Globus pallidus (tissue), 1 donor: ENCODE measurements around the gene PCDHGA5.
A peak's percentile ranks its signal among the peaks of the same experiment; 100 is the strongest.
"Not testable (repeated sequence)": the region's sequence is repeated elsewhere in the genome, so short reads cannot be mapped to it uniquely, and the experiment has no call there.

ENCODE experiments used
- DNase-seq: peaks from one replicate; pipeline ENCODE4 v3.0.0-alpha.2; 2015; ENCODE audit warnings: low spot score

Gene PCDHGA5

DNA sequence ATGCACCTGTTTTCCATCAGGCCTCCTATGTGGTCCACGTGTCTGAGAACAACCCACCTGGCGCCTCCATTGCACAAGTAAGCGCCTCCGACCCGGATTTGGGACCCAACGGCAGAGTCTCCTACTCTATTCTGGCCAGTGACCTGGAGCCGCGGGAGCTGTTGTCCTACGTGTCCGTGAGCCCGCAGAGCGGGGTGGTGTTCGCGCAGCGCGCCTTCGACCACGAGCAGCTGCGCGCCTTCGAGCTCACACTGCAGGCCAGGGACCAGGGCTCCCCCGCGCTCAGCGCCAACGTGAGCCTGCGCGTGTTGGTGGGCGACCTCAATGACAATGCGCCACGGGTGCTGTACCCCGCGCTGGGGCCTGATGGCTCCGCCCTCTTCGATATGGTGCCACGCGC is 12.4 kb upstream of the PCDHGA5 start:
- no peak for DNase-seq

DNA sequence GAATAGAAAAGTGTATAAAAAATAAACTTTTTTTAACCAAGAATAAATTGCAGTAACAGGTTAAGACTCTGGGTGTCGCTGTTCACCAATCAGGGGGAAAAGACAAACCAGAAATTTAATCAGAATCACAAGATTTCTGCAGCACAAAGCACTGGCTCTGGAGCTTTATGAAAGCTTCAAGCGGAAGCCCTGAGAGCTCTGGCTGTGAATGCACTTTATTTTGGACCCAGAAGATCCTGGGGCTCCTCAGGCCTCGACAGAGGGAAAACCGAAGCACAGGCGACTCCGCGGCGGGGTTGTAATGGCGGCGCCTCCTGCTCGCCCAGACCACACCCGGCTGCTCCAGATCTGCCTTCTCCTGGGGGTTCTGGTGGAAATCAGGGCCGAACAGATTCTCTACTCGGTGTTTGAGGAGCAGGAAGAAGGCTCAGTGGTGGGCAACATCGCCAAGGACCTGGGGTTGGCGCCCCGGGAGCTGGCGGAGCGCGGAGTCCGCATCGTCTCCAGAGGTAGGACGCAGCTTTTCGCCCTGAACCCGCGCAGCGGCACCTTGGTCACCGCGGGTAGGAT is 9.0 kb upstream of the PCDHGA5 start, which contains the start of gene PCDHGA4:
Gene PCDHGA4, plus strand, starts transcription at position 122 of the 570 bp plus-strand sequence. Its CDS starts 87 bp downstream, at position 209.
- no peak for DNase-seq

DNA sequence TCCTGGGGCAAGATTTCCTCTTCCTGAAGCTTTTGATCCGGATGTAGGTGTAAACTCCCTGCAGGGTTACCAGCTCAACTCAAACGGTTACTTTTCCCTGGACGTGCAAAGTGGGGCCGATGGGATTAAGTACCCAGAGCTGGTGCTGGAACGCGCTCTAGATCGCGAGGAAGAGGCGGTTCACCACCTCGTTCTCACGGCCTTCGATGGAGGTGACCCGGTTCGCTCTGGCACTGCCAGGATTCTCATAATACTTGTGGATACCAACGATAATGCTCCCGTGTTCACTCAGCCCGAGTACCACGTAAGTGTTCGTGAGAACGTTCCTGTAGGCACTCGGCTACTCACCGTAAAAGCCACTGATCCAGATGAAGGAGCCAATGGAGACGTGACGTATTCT is 8.3 kb upstream of the PCDHGA5 start:
- DNase-seq = no peak

DNA sequence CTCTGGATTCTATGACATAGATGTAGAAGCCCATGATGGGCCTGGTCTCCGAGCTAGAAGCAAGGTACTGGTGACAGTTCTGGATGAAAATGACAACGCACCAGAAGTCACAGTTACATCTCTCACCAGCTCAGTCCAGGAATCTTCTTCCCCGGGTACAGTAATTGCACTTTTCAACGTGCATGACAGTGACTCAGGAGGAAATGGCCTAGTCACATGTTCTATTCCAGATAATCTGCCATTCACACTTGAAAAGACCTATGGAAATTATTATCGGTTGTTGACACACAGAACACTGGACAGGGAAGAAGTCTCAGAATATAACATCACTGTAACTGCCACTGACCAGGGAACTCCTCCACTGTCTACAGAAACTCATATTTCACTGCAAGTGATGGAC is 7.8 kb upstream of the PCDHGA5 start:
- no peak for DNase-seq

DNA sequence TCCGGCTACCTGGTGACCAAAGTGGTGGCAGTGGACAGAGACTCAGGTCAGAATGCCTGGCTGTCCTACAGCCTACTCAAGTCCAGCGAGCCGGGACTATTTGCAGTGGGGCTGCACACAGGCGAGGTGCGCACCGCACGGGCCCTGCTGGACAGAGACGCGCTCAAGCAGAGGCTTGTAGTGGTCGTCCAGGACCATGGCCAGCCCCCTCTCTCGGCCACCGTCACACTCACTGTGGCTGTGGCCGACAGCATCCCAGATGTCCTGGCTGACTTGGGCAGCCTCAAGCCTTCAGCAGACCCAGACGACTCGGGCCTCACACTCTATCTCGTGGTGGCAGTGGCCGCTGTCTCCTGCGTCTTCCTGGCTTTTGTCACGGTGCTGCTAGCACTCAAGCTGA is 7.0 kb upstream of the PCDHGA5 start:
- no peak for DNase-seq

DNA sequence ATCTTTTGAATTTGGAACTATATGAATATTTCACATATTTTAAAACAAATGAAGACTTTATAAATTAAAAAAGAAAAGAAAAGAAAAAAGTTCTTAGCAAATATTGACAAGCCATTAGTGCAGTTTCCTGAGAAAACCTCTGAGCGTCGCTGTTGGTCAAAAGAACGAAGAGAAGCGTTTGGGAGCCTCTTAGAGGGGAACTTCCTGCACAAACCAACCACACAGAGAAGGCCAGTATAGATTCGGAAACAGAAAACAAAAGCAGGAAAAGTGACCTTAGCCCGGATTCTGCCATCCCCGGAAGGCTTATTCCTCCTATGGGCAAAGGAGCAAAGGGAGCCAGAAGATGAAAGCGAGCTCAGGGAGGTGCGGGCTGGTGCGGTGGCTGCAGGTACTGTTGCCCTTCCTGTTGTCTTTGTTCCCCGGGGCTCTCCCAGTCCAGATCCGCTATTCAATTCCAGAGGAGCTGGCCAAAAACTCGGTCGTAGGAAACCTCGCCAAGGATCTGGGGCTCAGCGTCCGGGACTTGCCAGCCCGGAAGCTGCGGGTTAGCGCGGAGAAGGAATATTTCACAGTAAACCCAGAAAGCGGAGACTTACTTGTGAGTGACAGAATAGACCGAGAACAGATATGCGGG is 4.1 kb upstream of the PCDHGA5 start, which contains the start of gene PCDHGB2:
Gene PCDHGB2, plus strand, starts transcription at position 205 of the 637 bp plus-strand sequence. Its CDS starts 142 bp downstream, at position 347.
- DNase-seq = peak; percentile 35

DNA sequence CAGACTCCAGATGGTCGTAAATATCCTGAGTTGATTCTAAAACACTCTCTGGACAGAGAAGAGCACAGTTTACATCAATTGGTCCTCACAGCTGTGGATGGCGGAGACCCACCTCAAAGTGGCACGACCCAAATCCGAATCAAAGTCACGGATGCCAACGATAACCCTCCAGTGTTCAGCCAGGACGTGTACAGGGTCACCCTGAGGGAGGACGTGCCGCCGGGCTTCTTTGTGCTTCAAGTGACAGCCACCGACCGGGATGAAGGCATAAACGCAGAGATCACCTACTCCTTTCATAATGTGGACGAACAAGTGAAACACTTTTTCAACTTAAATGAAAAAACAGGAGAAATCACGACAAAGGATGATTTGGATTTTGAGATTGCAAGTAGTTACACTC is 3.3 kb upstream of the PCDHGA5 start:
- DNase-seq = no peak

DNA sequence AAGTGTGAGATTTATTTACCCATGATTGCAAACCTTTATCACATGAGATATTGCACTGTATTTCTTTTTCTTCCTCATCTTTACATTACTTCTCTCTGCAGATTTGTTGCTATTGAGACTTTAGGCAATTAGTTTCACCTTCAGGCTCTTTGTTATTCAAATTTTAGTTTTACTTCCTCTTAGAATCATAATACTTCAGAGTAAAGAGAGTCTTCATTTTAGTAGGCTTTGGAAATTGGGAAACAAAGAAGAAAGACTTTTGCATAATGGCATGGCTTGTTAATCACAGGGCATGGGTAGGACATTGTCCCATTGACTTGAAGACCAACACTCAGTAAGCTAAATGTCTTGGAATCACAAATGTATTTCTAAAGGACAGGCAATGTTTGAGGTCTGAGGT is 1.2 kb upstream of the PCDHGA5 start:
- DNase-seq = no peak

DNA sequence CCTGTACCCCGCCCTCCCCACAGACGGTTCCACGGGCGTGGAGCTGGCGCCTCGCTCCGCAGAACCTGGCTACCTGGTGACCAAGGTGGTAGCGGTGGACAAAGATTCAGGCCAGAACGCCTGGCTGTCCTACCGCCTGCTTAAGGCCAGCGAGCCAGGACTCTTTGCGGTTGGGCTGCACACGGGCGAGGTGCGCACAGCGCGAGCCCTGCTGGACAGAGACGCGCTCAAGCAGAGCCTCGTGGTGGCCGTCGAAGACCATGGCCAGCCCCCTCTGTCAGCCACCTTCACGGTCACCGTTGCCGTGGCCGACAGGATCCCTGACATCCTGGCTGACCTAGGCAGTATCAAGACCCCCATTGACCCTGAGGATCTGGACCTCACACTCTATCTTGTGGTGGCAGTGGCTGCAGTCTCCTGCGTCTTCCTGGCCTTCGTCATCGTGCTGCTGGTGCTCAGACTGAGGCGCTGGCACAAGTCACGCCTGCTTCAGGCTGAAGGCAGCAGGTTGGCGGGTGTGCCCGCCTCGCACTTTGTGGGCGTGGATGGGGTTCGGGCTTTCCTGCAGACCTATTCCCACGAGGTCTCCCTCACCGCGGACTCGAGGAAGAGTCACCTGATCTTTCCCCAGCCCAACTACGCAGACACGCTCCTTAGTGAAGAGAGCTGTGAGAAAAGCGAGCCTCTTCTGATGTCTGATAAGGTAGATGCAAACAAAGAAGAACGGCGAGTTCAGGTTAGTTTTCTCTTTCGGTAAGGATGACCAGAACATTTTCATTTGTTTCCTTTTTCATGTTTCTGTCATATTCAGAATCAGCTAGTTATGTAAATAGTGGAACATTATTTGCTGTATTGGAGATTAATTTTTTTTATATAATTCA is 2.3 kb downstream of the PCDHGA5 start:
- no peak for DNase-seq

DNA sequence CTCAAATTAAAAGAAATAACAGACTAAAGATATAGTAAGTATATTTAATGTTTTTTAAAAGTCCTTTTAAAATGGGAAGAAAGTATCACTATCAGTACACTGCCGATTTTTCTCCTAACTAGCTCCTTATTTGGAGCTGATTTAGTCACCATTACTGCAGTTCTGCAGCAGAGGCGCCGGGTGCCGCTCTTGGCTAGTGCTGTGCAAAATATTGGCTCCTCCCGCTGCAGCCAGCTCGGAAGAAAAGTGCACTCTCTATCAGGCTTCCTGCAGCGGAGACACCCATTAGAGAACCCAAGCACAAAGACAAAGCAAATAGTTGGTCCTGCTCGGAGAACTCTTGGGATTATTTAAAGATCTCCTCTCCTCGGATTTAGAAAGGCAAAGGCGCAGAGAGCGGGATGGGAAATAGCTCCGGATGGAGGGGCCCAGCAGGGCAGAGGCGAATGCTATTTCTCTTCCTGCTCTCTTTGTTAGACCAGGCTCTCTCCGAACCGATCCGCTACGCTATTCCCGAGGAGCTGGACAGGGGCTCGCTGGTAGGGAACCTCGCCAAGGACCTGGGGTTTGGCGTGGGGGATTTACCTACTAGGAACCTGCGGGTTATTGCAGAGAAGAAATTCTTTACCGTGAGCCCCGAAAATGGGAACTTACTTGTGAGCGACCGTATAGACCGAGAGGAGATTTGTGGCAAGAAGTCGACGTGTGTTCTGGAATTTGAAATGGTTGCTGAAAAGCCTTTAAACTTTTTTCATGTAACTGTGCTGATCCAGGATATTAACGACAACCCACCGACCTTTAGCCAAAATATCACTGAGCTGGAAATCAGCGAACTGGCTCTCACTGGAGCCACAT is 6.3 kb downstream of the PCDHGA5 start, which contains the start of gene PCDHGB3:
Gene PCDHGB3, plus strand, starts transcription at position 249 of the 855 bp plus-strand sequence. Its CDS starts 153 bp downstream, at position 402.
- peak; percentile 17 for DNase-seq

DNA sequence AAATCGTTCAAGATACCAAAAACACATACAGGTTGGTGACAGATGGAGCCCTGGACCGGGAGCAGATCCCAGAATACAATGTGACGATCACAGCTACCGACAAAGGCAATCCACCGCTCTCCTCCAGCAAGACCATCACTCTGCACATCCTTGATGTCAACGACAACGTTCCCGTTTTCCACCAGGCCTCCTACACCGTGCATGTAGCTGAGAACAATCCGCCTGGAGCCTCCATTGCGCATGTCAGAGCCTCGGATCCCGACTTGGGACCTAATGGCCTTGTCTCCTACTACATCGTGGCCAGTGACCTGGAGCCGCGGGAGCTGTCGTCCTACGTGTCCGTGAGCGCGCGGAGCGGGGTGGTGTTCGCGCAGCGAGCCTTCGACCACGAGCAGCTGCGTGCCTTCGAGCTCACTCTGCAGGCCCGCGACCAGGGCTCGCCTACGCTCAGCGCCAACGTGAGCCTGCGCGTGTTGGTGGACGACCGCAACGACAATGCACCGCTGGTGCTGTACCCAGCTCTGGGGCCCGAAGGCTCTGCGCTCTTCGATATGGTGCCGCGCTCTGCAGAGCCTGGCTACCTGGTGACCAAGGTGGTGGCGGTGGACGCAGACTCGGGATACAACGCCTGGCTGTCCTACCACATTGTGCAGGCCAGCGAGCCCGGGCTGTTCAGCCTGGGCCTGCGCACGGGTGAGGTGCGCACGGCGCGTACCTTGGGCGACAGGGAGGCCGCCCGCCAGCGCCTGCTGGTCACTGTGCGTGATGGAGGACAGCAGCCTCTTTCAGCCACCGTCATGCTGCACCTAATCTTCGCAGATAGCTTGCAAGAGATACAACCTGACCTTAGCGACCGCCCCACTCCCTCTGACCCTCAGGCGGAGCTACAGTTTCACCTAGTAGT is 7.9 kb downstream of the PCDHGA5 start:
- DNase-seq = no peak

DNA sequence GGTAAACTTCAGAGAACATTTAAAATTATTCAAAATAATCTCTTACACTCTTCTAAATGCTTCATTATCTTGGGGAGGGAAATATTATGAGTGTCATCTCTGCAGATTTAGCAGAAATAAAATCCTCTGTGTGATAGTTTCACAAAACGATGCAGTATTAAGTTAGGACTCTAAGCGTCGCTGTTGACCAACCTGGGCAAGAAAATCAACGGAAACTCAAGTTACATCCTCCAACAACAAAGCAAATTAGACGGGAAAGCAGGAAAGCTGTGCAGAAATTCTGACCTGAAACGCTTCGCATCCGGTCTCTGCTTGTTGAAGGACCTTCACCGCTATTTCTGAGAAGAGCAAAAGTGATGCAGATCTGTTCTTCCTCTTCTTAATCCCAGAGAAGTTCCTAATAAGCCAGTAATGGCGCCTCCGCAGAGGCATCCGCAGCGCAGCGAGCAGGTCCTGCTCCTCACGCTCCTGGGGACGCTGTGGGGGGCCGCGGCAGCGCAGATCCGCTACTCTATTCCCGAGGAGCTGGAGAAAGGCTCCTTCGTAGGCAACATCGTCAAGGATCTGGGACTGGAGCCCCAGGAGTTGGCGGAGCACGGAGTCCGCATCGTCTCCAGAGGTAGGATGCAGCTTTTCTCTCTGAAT is 9.8 kb downstream of the PCDHGA5 start, which contains the start of gene PCDHGA6:
Gene PCDHGA6, plus strand, starts transcription at position 219 of the 645 bp plus-strand sequence. Its CDS starts 193 bp downstream, at position 412.
- DNase-seq = no peak

DNA sequence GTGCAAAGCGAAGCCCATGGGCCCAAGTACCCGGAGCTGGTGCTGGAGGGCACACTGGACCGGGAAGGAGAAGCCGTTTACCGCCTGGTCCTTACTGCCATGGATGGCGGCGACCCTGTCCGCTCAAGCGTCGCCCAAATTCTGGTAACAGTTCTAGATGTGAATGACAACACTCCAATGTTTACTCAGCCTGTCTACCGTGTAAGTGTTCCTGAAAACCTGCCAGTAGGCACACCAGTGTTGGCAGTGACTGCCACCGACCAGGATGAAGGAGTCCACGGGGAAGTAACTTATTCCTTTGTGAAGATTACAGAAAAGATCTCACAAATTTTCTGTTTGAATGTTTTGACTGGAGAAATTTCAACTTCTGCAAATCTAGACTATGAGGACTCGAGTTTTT is 10.7 kb downstream of the PCDHGA5 start:
- DNase-seq = no peak

DNA sequence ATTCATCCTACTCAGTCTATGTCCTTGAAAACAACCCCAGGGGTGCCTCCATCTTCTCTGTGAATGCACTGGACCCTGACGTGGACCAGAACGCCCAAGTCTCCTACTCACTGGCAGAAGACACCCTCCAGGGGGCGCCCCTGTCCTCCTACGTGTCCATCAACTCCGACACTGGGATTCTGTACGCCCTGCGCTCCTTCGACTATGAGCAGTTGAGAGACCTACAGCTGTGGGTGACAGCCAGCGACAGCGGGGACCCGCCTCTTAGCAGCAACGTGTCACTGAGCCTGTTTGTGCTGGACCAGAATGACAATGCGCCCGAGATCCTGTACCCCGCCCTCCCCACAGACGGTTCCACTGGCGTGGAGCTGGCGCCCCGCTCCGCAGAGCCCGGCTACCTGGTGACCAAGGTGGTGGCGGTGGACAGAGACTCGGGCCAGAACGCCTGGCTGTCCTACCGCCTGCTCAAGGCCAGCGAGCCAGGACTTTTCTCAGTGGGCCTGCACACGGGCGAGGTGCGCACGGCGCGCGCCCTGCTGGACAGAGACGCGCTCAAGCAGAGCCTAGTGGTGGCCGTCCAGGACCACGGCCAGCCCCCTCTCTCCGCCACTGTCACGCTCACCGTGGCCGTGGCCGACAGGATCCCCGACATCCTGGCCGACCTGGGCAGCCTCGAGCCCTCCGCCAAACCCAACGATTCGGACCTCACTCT is 11.6 kb downstream of the PCDHGA5 start:
- not testable (repeated sequence) for DNase-seq

DNA sequence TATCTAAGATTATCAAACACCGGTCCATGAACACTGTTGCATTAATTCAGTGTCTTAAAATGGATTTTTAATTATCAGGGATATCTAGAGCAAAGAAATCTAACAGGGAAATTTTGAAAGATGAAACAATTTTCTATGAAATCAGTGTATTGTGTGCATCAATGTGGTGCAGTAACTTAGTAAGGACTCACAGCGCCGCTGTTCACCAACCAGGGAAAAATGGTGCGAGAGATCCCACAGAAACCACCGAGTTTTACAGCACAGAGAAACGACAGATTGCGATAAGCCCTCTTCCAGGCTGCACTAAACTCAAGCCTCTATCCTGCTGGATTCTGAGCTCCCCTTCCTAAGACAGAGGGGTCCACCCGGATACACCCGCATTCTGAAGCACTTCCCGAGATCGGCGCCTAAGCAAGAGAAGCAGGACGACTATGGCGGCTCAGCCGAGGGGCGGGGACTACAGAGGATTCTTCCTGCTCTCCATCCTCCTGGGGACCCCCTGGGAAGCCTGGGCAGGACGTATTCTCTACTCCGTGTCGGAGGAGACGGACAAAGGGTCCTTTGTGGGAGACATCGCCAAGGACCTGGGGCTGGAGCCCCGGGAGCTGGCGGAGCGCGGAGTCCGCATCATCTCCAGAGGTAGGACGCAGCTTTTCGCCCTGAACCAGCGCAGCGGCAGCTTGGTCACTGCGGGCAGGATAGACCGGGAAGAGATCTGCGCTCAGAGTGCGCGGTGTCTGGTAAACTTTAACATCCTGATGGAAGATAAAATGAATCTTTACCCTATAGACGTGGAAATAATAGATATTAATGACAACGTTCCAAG is 18.7 kb downstream of the PCDHGA5 start, which contains the start of gene PCDHGA7:
Gene PCDHGA7, plus strand, starts transcription at position 274 of the 826 bp plus-strand sequence. Its CDS starts 158 bp downstream, at position 432.
- no peak for DNase-seq

DNA sequence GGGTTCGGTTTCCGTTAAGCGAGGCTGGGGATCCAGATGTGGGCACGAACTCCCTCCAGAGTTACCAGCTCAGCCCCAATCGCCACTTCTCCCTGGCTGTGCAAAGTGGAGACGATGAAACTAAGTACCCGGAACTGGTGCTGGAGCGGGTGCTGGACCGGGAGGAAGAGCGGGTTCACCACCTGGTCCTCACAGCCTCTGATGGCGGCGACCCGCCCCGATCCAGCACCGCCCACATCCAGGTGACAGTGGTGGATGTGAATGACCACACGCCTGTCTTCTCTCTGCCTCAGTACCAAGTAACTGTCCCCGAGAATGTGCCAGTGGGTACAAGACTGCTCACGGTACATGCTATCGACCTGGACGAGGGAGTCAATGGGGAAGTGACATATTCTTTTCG is 19.4 kb downstream of the PCDHGA5 start:
- DNase-seq = no peak

DNA sequence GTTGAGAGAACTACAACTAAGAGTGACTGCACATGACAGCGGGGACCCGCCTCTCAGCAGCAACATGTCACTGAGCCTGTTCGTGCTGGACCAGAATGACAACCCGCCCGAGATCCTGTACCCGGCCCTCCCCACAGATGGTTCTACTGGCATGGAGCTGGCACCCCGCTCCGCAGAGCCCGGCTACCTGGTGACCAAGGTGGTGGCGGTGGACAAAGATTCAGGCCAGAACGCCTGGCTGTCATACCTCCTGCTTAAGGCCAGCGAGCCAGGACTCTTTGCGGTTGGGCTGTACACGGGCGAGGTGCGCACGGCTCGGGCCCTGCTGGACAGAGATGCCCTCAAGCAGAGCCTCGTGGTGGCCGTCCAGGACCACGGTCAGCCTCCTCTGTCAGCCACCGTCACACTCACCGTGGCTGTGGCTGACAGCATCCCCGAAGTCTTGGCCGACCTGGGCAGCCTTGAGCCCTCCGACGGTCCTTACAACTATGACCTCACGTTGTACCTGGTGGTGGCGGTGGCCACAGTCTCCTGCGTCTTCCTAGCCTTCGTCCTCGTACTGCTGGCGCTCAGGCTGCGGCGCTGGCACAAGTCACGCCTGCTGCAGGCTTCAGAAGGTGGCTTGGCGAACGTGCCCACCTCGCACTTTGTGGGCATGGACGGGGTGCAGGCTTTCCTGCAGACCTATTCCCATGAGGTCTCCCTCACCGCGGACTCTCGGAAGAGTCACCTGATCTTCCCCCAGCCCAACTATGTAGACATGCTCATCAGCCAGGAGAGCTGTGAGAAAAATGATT is 20.7 kb downstream of the PCDHGA5 start:
- no peak for DNase-seq
